Measurements from ENCODE around the gene SLC25A29. TPM values are rescaled to one million over a fixed set of nuclear protein-coding genes. Genes with fewer than 3 reads are reported as not detected.

Gene SLC25A29
- polyA plus RNA-seq, 2 of the 4 experiments (the other 2 are of a cell fraction), result 6.3 to 15.1 TPM

GRCh38 chr14:100305324-100306100 lies 732 bp downstream of the SLC25A29 start:
- ATAC-seq (peak; percentile 21 to 31), FAIRE-seq (no peak), DNase-seq (ENCODE audit: low read depth in 1 of 2, low spot score in 1 of 2) (peak in 1 of 2 experiments; percentile 24)
- POLR2A ChIA-PET, result interaction anchor here (1.2 kb wide), 1 partner anchor 20 kb away, joined by 4 read pairs; no protein-coding TSS in a partner anchor
- H3K9me3 ChIP-seq, result no peaks in the 10 kb centered on the region
- CTCF ChIA-PET, result interaction anchor here (0.8 to 1.4 kb wide), 4 partner anchors 11 to 80 kb away, joined by 3 to 8 read pairs (median 4); no protein-coding TSS in a partner anchor
- H3K27ac ChIP-seq, result peak overlapping the region; percentile 68 to 91
- peaks cover 29% of the 10 kb centered on the region for H3K4me1 ChIP-seq
- peak overlapping the region; percentile 88 for H3K4me3 ChIP-seq
- WGBS (ENCODE audit: missing lambda C conversion rate), result 4% methylated on average over 22 of the region's 65 CpGs
- TF ChIP-seq RARB (CRISPR knock-in tag; IDR thresholded peaks at IDR 0.05) (no peak), ZNF302 (CRISPR knock-in tag; IDR thresholded peaks at IDR 0.05) (no peak), SMC3 (IDR thresholded peaks at IDR 0.05) (no peak), KDM5A (IDR thresholded peaks at IDR 0.05) (no peak), CTCF (IDR thresholded peaks at IDR 0.05) (no peak), E2F6 (IDR thresholded peaks at IDR 0.05; ENCODE audit: borderline replicate concordance, low read depth) (no peak), HOXB13 (CRISPR knock-in tag; IDR thresholded peaks at IDR 0.05; ENCODE audit: low read depth) (no peak), TP53 (CRISPR knock-in tag; IDR thresholded peaks at IDR 0.05) (no peak), SREBF2 (IDR thresholded peaks at IDR 0.05) (no peak), BCL3 (IDR thresholded peaks at IDR 0.05) (no peak), ESRRA (IDR thresholded peaks at IDR 0.05; ENCODE audit: borderline replicate concordance, low read length) (no peak), CHD4 (IDR thresholded peaks at IDR 0.05; ENCODE audit: borderline replicate concordance) (no peak), JUN (IDR thresholded peaks at IDR 0.05) (no peak), CEBPB (IDR thresholded peaks at IDR 0.05) (no peak), ZC3H11A (IDR thresholded peaks at IDR 0.05) (no peak), USF2 (IDR thresholded peaks at IDR 0.05) (no peak), PBX3 (IDR thresholded peaks at IDR 0.05) (no peak), HDAC2 (IDR thresholded peaks at IDR 0.05) (no peak), NFE2L2 (conservative IDR thresholded peaks at IDR 0.05; ENCODE audit: low read length) (no peak), TFCP2L1 (CRISPR knock-in tag; IDR thresholded peaks at IDR 0.05) (no peak)
- H3K4me2 ChIP-seq, result peak overlapping the region; percentile 99

GRCh38 chr14:100304825-100305323 lies 1.4 kb downstream of the SLC25A29 start:
- ATAC-seq (peak; percentile 7 to 37; a peak in 5 of 6 replicates), DNase-seq (ENCODE audit: low read depth in 1 of 2, low spot score in 1 of 2) (peak; percentile 35 to 36), FAIRE-seq (no peak)
- WGBS (ENCODE audit: missing lambda C conversion rate), result 41% methylated on average over 21 of the region's 23 CpGs
- Histone ChIP-seq H3K4me2 (peak overlapping the region; percentile 99), H3K4me3 (peak overlapping the region; percentile 88), H3K27ac (peak overlapping the region; percentile 68 to 91; a peak in 4 of 6 replicates), H3K9me3 (no peaks in the 10 kb centered on the region), H3K4me1 (peaks cover 29% of the 10 kb centered on the region)
- ChIA-PET CTCF (interaction anchor here (0.8 to 2.3 kb wide), 5 partner anchors 9 to 80 kb away, joined by 3 to 15 read pairs (median 5); no protein-coding TSS in a partner anchor), POLR2A (interaction anchor here (1.2 kb wide), 1 partner anchor 19 kb away, joined by 4 read pairs; no protein-coding TSS in a partner anchor)
- TF ChIP-seq ZNF302 (CRISPR knock-in tag; IDR thresholded peaks at IDR 0.05), result no peak
- TF ChIP-seq CHD4 (IDR thresholded peaks at IDR 0.05; ENCODE audit: borderline replicate concordance), result no peak
- TF ChIP-seq NPAS2 (CRISPR knock-in tag; IDR thresholded peaks at IDR 0.05; ENCODE audit: borderline replicate concordance), result no peak
- no peak for TF ChIP-seq CBX2 (IDR thresholded peaks at IDR 0.05; ENCODE audit: borderline replicate concordance, low read depth)
- TF ChIP-seq JUN (IDR thresholded peaks at IDR 0.05), result no peak
- no peak for TF ChIP-seq HOXB13 (CRISPR knock-in tag; IDR thresholded peaks at IDR 0.05; ENCODE audit: low read depth)
- TF ChIP-seq FOSB (CRISPR knock-in tag; IDR thresholded peaks at IDR 0.05), result no peak
- TF ChIP-seq CEBPB (IDR thresholded peaks at IDR 0.05), result no peak

Data from A549 (cell line).